ENCODE measurements around the gene KATNAL1. TPM values are rescaled to one million over a fixed set of nuclear protein-coding genes. Genes with fewer than 3 reads are reported as not detected.

KATNAL1 gene
- total RNA-seq, 1 experiment from 2014 or later = 5.1 TPM

DNA sequence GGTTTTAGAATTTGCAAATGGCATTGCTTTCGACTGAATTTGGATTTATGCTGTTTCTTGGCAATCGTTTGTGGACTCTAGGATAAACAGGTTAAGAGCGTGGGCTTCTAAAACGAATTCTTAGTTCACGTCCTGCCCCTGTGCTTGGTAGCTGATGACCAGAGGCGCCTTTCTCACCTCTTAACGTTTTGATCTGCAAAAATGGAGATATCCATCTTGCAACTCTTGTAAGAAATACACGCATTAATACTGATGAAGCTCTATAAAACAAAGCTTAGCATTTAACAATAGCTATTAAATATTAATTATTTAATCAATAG is 580 bp upstream of the KATNAL1 start:
- CTCF ChIA-PET = no interaction called here
- no peak overlapping the region for H3K27ac Mint-ChIP-seq (ENCODE audit: unreplicated experiment)
- TF ChIP-seq, protein P1, sequence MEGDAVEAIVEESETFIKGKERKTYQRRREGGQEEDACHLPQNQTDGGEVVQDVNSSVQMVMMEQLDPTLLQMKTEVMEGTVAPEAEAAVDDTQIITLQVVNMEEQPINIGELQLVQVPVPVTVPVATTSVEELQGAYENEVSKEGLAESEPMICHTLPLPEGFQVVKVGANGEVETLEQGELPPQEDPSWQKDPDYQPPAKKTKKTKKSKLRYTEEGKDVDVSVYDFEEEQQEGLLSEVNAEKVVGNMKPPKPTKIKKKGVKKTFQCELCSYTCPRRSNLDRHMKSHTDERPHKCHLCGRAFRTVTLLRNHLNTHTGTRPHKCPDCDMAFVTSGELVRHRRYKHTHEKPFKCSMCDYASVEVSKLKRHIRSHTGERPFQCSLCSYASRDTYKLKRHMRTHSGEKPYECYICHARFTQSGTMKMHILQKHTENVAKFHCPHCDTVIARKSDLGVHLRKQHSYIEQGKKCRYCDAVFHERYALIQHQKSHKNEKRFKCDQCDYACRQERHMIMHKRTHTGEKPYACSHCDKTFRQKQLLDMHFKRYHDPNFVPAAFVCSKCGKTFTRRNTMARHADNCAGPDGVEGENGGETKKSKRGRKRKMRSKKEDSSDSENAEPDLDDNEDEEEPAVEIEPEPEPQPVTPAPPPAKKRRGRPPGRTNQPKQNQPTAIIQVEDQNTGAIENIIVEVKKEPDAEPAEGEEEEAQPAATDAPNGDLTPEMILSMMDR (IDR thresholded peaks at IDR 0.05; ENCODE audit: unreplicated experiment) = no peak
- BruUV-seq (replicated peaks) = no TSS peak
- H3K4me1 Mint-ChIP-seq (ENCODE audit: low read depth, unreplicated experiment) = peaks cover 9% of the 10 kb centered on the region
- peaks cover 15% of the 10 kb centered on the region for H3K36me3 Mint-ChIP-seq (ENCODE audit: insufficient read depth, unreplicated experiment)
- intact Hi-C loops (cut with micrococcal nuclease; ENCODE audit: unreplicated experiment) = no loop called here
- peak overlapping the region; percentile 81 for H3K4me3 Mint-ChIP-seq (ENCODE audit: low read depth, unreplicated experiment)
- H3K9me3 Mint-ChIP-seq (ENCODE audit: low read depth, unreplicated experiment) = no peaks in the 10 kb centered on the region
- H3K27me3 Mint-ChIP-seq (ENCODE audit: unreplicated experiment) = no peaks in the 10 kb centered on the region
- DNase-seq = no peak

DNA sequence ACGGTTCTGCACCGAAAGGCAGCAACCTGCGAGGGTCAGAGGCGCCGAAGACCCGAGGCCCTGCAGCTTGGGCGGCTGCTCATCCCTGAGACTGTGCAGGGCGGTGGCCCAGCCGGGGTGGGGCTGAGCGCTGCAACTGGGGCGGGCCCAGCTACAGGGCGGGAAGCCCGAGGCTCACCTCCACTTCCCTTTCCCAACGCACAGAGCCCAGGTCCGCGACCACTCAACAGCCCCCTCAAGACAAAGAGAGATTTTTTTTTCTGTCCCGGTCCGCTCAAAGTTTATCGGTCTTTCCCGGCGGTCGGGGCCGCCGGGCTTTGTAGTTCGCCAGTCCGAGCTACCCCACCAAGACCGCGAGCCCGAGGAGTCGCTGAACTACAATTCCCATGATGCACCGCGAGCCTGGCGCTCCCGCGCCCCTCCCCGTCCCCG is 573 bp downstream of the KATNAL1 start:
- TF ChIP-seq, protein P1 (IDR thresholded peaks at IDR 0.05; ENCODE audit: unreplicated experiment) = no peak
- BruUV-seq (replicated peaks) = no TSS peak
- Mint-ChIP-seq H3K27ac (ENCODE audit: unreplicated experiment) (no peak overlapping the region), H3K4me1 (ENCODE audit: low read depth, unreplicated experiment) (peaks cover 9% of the 10 kb centered on the region), H3K27me3 (ENCODE audit: unreplicated experiment) (no peaks in the 10 kb centered on the region), H3K36me3 (ENCODE audit: insufficient read depth, unreplicated experiment) (peaks cover 15% of the 10 kb centered on the region), H3K4me3 (ENCODE audit: low read depth, unreplicated experiment) (peak overlapping the region; percentile 81), H3K9me3 (ENCODE audit: low read depth, unreplicated experiment) (no peaks in the 10 kb centered on the region)
- intact Hi-C loops (cut with micrococcal nuclease; ENCODE audit: unreplicated experiment) = no loop called here
- CTCF ChIA-PET = interaction anchor here (0.7 kb wide), 1 partner anchor 302 kb away, joined by 3 read pairs; no protein-coding TSS in a partner anchor
- peak; percentile 85 for DNase-seq

DNA sequence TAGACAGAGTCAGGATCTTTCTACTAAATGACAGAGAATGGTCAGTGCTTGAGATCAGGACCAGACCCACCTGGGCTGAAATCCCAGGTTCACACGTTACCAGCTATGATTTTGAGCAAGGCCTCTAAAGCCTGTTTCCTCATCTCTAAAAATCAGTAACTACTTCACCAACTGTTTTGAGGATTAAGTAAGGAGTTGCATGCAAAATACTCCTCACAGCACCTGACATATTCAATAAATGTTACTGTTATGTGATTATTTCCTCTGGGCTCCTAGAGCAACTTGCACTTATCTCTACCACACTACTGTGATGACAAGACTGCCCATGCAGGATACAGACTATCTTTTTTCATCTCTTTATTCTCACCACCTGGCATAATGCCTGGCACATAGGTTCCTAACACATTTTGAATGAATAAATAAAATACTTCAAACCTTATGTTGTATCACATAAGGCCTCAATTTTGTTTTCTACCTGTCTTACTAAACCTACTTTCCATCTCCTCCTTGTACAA is 1.8 kb downstream of the KATNAL1 start:
- no peak overlapping the region for H3K27ac Mint-ChIP-seq (ENCODE audit: unreplicated experiment)
- CTCF ChIA-PET = no interaction called here
- no TSS peak for BruUV-seq (replicated peaks)
- peaks cover 9% of the 10 kb centered on the region for H3K4me1 Mint-ChIP-seq (ENCODE audit: low read depth, unreplicated experiment)
- peaks cover 15% of the 10 kb centered on the region for H3K36me3 Mint-ChIP-seq (ENCODE audit: insufficient read depth, unreplicated experiment)
- no peak overlapping the region for H3K4me3 Mint-ChIP-seq (ENCODE audit: low read depth, unreplicated experiment)
- H3K27me3 Mint-ChIP-seq (ENCODE audit: unreplicated experiment) = no peaks in the 10 kb centered on the region
- TF ChIP-seq, protein P1 (IDR thresholded peaks at IDR 0.05; ENCODE audit: unreplicated experiment) = no peak
- no peak for DNase-seq
- intact Hi-C loops (cut with micrococcal nuclease; ENCODE audit: unreplicated experiment) = no loop called here
- no peaks in the 10 kb centered on the region for H3K9me3 Mint-ChIP-seq (ENCODE audit: low read depth, unreplicated experiment)

DNA sequence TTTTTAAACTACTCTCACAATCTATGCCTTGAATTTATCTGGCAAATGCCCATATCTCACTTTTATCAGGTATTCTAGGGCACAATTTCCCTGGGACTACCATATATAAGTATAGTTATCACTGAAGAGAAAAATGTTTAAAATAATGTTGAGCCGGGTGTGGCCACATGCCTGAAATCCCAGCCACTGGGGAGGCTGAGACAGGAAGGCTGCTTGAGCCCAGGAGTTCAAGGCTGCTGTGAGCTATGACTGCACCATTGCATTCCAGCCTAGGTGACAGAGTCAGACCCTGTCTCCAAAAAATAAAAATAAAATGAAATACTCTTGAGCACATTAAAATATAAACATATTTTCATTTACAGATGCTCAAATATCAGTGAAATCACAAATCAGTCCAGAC is 4.1 kb downstream of the KATNAL1 start:
- intact Hi-C loops (cut with micrococcal nuclease; ENCODE audit: unreplicated experiment) = no loop called here
- DNase-seq = no peak
- CTCF ChIA-PET = no interaction called here
- Mint-ChIP-seq H3K27ac (ENCODE audit: unreplicated experiment) (no peak overlapping the region), H3K9me3 (ENCODE audit: low read depth, unreplicated experiment) (no peaks in the 10 kb centered on the region), H3K27me3 (ENCODE audit: unreplicated experiment) (no peaks in the 10 kb centered on the region), H3K36me3 (ENCODE audit: insufficient read depth, unreplicated experiment) (peaks cover 15% of the 10 kb centered on the region), H3K4me1 (ENCODE audit: low read depth, unreplicated experiment) (peaks cover under 1% of the 10 kb centered on the region), H3K4me3 (ENCODE audit: low read depth, unreplicated experiment) (no peak overlapping the region)
- no TSS peak for BruUV-seq (replicated peaks)
- TF ChIP-seq, protein P1 (IDR thresholded peaks at IDR 0.05; ENCODE audit: unreplicated experiment) = no peak
